ENCODE measurements around the gene TSN. TPM values are rescaled to one million over a fixed set of nuclear protein-coding genes. Genes with fewer than 3 reads are reported as not detected.
A peak's percentile ranks its signal among the peaks of the same experiment; 100 is the strongest.

The TSN gene
- total RNA-seq, 2 donors from 2014 or later: 71.5 to 79.8 TPM

- Histone ChIP-seq H3K9me3 (ENCODE audit: control insufficient read depth, low read length) (no peaks in the 10 kb centered on the region), H3K9ac (ENCODE audit: extremely low read depth, low read length, poor library complexity, severe bottlenecking) (no peak overlapping the region), H3K4me3 (ENCODE audit: low read length) (no peak overlapping the region), H3K36me3 (ENCODE audit: control insufficient read depth, insufficient read depth, low read length) (peaks cover 67% of the 10 kb centered on the region), H3K27ac (ENCODE audit: low read depth, low read length) (no peak overlapping the region), H3K4me1 (ENCODE audit: control insufficient read depth, insufficient read depth, low read length) (peaks cover 3% of the 10 kb centered on the region), H3K27me3 (ENCODE audit: control insufficient read depth, insufficient read depth, low read length, poor library complexity, severe bottlenecking) (no peaks in the 10 kb centered on the region)
- H3K27me3 Mint-ChIP-seq (ENCODE audit: insufficient read depth): no peaks in the 10 kb centered on the region
- H3K4me1 Mint-ChIP-seq: peaks cover 14% of the 10 kb centered on the region
- peak overlapping the region; percentile 0 for H3K27ac Mint-ChIP-seq
- no peak overlapping the region for H3K4me3 Mint-ChIP-seq
- 86 to 91% methylated on average over 4 to 5 of the region's 5 CpGs for WGBS, 2 experiments (ENCODE audit: insufficient coverage in 1 of 2, insufficient read length in 1 of 2)
- TF ChIP-seq, protein P1, sequence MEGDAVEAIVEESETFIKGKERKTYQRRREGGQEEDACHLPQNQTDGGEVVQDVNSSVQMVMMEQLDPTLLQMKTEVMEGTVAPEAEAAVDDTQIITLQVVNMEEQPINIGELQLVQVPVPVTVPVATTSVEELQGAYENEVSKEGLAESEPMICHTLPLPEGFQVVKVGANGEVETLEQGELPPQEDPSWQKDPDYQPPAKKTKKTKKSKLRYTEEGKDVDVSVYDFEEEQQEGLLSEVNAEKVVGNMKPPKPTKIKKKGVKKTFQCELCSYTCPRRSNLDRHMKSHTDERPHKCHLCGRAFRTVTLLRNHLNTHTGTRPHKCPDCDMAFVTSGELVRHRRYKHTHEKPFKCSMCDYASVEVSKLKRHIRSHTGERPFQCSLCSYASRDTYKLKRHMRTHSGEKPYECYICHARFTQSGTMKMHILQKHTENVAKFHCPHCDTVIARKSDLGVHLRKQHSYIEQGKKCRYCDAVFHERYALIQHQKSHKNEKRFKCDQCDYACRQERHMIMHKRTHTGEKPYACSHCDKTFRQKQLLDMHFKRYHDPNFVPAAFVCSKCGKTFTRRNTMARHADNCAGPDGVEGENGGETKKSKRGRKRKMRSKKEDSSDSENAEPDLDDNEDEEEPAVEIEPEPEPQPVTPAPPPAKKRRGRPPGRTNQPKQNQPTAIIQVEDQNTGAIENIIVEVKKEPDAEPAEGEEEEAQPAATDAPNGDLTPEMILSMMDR (conservative IDR thresholded peaks at IDR 0.05): no peak
- DNase-seq: no peak
- peaks cover 60% of the 10 kb centered on the region for H3K36me3 Mint-ChIP-seq (ENCODE audit: low read depth)
- H3K9me3 Mint-ChIP-seq: no peaks in the 10 kb centered on the region
Observed at GRCh38 chr2:121768143-121768755, 12.8 kb downstream of the TSN start.

DNA sequence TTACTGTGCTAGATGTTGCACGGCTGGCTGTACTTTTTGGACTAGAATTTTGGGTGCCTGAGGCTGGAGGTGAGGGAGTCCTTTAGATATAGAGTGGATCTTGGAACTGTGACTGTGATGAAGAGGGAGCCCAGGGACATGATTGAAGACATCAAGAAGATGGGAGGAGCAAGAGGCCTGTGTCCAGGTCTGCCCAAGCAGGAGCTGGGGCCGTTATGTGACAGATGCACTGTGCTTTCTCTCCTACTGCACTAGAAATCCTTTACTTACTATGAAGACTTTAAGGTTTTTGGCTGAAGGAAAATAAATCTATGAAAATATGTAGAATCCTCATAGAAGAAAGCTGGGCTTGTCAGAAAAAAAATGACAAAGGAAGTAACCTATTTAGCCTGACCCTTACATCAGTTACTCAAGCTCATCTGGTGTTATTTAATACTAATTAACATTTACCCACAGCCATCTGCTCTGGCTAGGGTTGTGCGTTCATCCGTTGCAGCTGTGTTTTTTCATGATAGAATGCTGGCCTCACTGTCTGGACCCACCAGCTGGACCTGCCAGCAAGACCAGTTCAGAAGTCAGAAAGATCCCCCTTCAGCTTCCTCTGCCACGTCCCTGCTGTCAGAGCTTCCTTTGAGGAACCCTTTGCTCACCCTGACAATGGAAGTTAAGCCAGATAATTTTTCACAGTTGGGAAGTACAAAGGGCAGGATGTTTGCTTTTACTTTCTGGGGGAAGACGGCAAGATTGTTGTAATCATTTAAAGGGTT, 16.7 kb downstream of the TSN start:
- TF ChIP-seq, protein P1 (conservative IDR thresholded peaks at IDR 0.05): no peak
- Histone ChIP-seq H3K9ac (ENCODE audit: extremely low read depth, low read length, poor library complexity, severe bottlenecking) (no peak overlapping the region), H3K4me3 (ENCODE audit: low read length) (no peak overlapping the region), H3K9me3 (ENCODE audit: control insufficient read depth, low read length) (no peaks in the 10 kb centered on the region), H3K27me3 (ENCODE audit: control insufficient read depth, insufficient read depth, low read length, poor library complexity, severe bottlenecking) (no peaks in the 10 kb centered on the region), H3K36me3 (ENCODE audit: control insufficient read depth, insufficient read depth, low read length) (peaks cover 29% of the 10 kb centered on the region), H3K4me1 (ENCODE audit: control insufficient read depth, insufficient read depth, low read length) (peaks cover 3% of the 10 kb centered on the region), H3K27ac (ENCODE audit: low read depth, low read length) (peak overlapping the region; percentile 76)
- Mint-ChIP-seq H3K36me3 (ENCODE audit: low read depth) (peaks cover 21% of the 10 kb centered on the region), H3K27me3 (ENCODE audit: insufficient read depth) (no peaks in the 10 kb centered on the region), H3K27ac (peak overlapping the region; percentile 11), H3K9me3 (no peaks in the 10 kb centered on the region), H3K4me3 (no peak overlapping the region), H3K4me1 (peaks cover 14% of the 10 kb centered on the region)
- WGBS, 2 experiments (ENCODE audit: insufficient coverage in 1 of 2, insufficient read length in 1 of 2): 80 to 86% methylated on average over 3 to 6 of the region's 6 CpGs
- DNase-seq: no peak

DNA sequence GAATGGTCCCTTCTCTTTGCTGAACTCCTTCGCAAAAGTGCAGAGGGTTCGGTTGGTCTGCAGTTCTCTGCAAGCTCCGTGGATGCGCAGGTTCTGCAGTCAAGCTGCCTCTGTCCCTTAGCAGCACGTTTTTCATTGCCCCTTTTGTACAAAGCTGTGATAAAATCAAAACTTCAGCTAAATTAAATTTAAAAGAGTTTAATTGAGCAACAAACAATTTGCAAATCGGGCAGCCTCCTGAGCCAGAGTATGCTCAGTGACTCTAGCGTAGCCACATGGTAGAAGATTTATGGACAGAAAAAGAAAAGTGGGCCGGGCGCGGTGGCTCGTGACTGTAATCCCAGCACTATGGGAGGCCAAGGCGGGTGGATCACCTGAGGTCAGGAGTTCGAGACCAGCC, 18.8 kb downstream of the TSN start:
- Histone ChIP-seq H3K9ac (ENCODE audit: extremely low read depth, low read length, poor library complexity, severe bottlenecking) (no peak overlapping the region), H3K27me3 (ENCODE audit: control insufficient read depth, insufficient read depth, low read length, poor library complexity, severe bottlenecking) (no peaks in the 10 kb centered on the region), H3K4me1 (ENCODE audit: control insufficient read depth, insufficient read depth, low read length) (peaks cover 3% of the 10 kb centered on the region), H3K9me3 (ENCODE audit: control insufficient read depth, low read length) (no peaks in the 10 kb centered on the region), H3K4me3 (ENCODE audit: low read length) (no peak overlapping the region), H3K27ac (ENCODE audit: low read depth, low read length) (no peak overlapping the region), H3K36me3 (ENCODE audit: control insufficient read depth, insufficient read depth, low read length) (peaks cover 14% of the 10 kb centered on the region)
- no peak overlapping the region for H3K27ac Mint-ChIP-seq
- H3K9me3 Mint-ChIP-seq: no peaks in the 10 kb centered on the region
- H3K27me3 Mint-ChIP-seq (ENCODE audit: insufficient read depth): no peaks in the 10 kb centered on the region
- peaks cover 11% of the 10 kb centered on the region for H3K4me1 Mint-ChIP-seq
- TF ChIP-seq, protein P1 (conservative IDR thresholded peaks at IDR 0.05): no peak
- 92 to 95% methylated on average over 12 to 13 of the region's 13 CpGs for WGBS, 2 experiments (ENCODE audit: insufficient coverage in 1 of 2, insufficient read length in 1 of 2)
- no peak overlapping the region for H3K4me3 Mint-ChIP-seq
- peaks cover 13% of the 10 kb centered on the region for H3K36me3 Mint-ChIP-seq (ENCODE audit: low read depth)
- no peak for DNase-seq
